GM10266 (cell line): ENCODE measurements around the gene CPLX4.
A peak's percentile ranks its signal among the peaks of the same experiment; 100 is the strongest.

Experiments used
- DNase-seq: peaks from one replicate; pipeline ENCODE4 v3.0.0; 2012; ENCODE audit errors: extremely low spot score
- CTCF ChIP-seq: IDR thresholded peaks from 2 replicates; pipeline ENCODE4 v1.5.1; 2012; ENCODE audit warnings: mild to moderate bottlenecking, low read depth; ENCODE audit not compliant: control insufficient read depth, insufficient read depth; ENCODE audit errors: missing control alignments

CPLX4 gene

GRCh38 chr18:59271606-59272220, 46.7 kb downstream of the CPLX4 start:
- TF ChIP-seq CTCF: no peak
- peak; percentile 11 for DNase-seq

GRCh38 chr18:59270689-59271257, 47.7 kb downstream of the CPLX4 start:
- peak; percentile 30 for DNase-seq
- TF ChIP-seq CTCF: no peak

- no peak for TF ChIP-seq CTCF
- no peak for DNase-seq
These were observed 48.8 kb downstream of the CPLX4 start for GRCh38 chr18:59269563-59270119.

GRCh38 chr18:59268721-59269562, 49.5 kb downstream of the CPLX4 start:
- peak; percentile 86 for DNase-seq
- TF ChIP-seq CTCF: peak; percentile 64

- TF ChIP-seq CTCF: no peak
- peak; percentile 13 for DNase-seq
These were observed 50.2 kb downstream of the CPLX4 start for GRCh38 chr18:59268127-59268720.

GRCh38 chr18:59267503-59268126, 50.8 kb downstream of the CPLX4 start:
- peak; percentile 19 for DNase-seq
- no peak for TF ChIP-seq CTCF
